Cardiac fibroblast (primary cell): Measurements from ENCODE around the gene GABRA5.

Source experiments
- DNase-seq, 2 donors: peaks; one replicate each; pipeline versions ENCODE4 v3.0.0 to v3.0.0-alpha.2; 2010; ENCODE audit warnings: low read depth in 2 of 2
- H3K4me3 ChIP-seq, 2 donors: replicated peaks in 1 of 2; 1 replicate in 1 of 2; 2 replicates in 1 of 2; pipeline ENCODE4 v1.5.1; 2011; ENCODE audit warnings: low read depth in 2 of 2, low read length in 2 of 2, mild to moderate bottlenecking in 2 of 2, moderate library complexity in 1 of 2
- CTCF ChIP-seq: IDR thresholded peaks from one replicate; pipeline ENCODE4 v1.5.1; 2011; ENCODE audit warnings: low read depth, mild to moderate bottlenecking, low read length, inconsistent platforms

Gene GABRA5

GRCh38 chr15:26844901-26845300 lies 22.0 kb upstream of the GABRA5 start:
- TF ChIP-seq CTCF = no peak
- no peak overlapping the region for H3K4me3 ChIP-seq
- no peak for DNase-seq

GRCh38 chr15:26848498-26848897 lies 18.4 kb upstream of the GABRA5 start:
- no peak for TF ChIP-seq CTCF
- DNase-seq = no peak
- H3K4me3 ChIP-seq = no peak overlapping the region

- no peak overlapping the region for H3K4me3 ChIP-seq
- no peak for TF ChIP-seq CTCF
- DNase-seq = no peak
These were observed 16.7 kb upstream of the GABRA5 start for GRCh38 chr15:26850161-26850560.

- H3K4me3 ChIP-seq = no peak overlapping the region
- no peak for DNase-seq
- TF ChIP-seq CTCF = no peak
These were observed 13.9 kb upstream of the GABRA5 start for GRCh38 chr15:26852980-26853379.

GRCh38 chr15:26854435-26854834 lies 12.4 kb upstream of the GABRA5 start:
- TF ChIP-seq CTCF = no peak
- H3K4me3 ChIP-seq = no peak overlapping the region
- no peak for DNase-seq

- DNase-seq = peak; percentile 42 to 62
- peak; percentile 46 for TF ChIP-seq CTCF
- no peak overlapping the region for H3K4me3 ChIP-seq
These were observed 2.1 kb upstream of the GABRA5 start for GRCh38 chr15:26864664-26865191.
